C4-2B (cell line): ENCODE data around the gene ARID3B.
"Not testable (repeated sequence)": the region's sequence is repeated elsewhere in the genome, so short reads cannot be mapped to it uniquely, and the experiment has no call there.

Experiments
- H3K27ac ChIP-seq: fragments of 450-650 bp; 2 replicates; pipeline ENCODE4 v1.5.1; 2017
- CTCF ChIP-seq: fragments of 450-650 bp; conservative IDR thresholded peaks from 2 replicates; pipeline ENCODE4 v1.5.1; 2017; ENCODE audit warnings: mild to moderate bottlenecking
- ZFX ChIP-seq: fragments of 450-650 bp; IDR thresholded peaks from 2 replicates; pipeline ENCODE4 v1.6.1; 2017

The ARID3B gene

DNA sequence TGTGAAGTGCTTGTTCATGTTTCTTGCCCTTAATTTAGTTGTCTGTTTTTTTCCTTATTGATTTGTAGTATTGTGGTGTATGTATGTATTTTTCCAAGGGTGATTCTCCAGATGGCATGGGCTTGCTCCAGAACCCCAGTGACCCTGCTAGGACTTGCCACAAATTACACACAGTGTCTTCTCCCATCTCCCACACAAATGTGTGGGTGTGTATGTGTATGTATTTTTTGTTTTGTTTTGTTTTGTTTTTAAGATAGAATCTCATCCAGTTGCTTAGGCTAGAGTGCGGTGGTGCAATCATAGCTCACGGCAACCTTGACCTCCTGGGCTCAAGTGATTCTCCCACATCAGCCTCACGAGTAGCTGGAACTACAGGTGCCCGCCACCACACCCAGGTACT, 36.2 kb upstream of the ARID3B start:
- TF ChIP-seq CTCF (no peak), ZFX (no peak)
- no peak overlapping the region for H3K27ac ChIP-seq

DNA sequence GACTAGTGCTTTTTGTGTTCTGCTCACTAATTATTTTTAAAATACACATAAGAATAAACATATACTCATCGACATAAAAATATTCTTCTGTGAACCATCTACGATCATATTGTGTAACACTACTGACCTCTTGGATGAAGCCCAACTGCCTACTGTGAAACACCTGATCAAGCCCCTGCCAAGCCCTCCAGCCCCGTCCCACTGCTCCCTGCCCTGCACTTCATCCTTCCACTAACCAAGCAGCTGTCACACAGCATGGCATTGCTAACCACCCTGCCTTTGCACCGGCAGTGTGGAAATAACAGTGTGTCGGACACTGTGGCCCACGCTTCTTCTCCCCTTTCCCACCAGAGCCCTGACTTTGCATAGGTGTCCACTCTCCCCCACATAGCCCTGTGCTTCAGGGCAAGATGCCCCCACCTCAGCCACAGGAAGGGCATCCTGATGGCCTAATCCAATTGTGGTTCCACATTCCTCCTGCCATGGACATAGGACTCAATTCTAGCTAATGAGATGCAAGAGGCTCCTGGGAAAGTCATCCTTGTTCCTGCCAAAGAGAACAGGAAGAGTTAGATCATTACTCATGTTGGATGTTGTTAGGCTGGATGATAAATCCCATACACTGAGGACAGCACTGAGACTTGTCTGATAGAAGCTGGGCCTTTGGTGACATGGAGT, 35.0 kb upstream of the ARID3B start:
- TF ChIP-seq CTCF = no peak
- no peak for TF ChIP-seq ZFX

GRCh38 chr15:74506515-74506840, 34.5 kb upstream of the ARID3B start:
- no peak overlapping the region for H3K27ac ChIP-seq
- TF ChIP-seq CTCF = no peak
- TF ChIP-seq ZFX = no peak

More for the DNA sequence above, 35.0 kb upstream of the ARID3B start:
- H3K27ac ChIP-seq = no peak overlapping the region

DNA sequence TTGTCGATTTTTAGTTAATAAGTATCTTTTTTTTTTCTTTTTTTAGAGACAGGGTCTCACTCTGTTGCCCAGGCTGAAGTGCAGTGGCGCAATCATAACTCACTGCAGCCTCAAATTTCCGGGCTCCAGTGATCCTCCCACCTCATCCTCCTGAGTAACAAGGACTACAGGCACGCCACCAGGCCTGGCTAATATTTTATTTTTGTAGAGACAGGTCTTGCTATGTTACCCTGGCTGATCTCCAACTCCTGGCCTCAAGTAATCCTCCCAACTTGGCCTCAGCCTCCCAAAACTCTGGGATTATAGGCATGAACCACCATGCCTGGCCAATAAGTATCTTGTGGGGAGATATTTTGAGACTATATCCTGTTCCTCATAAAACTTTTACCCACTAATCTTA, 29.4 kb upstream of the ARID3B start:
- no peak overlapping the region for H3K27ac ChIP-seq
- TF ChIP-seq ZFX (no peak), CTCF (no peak)

DNA sequence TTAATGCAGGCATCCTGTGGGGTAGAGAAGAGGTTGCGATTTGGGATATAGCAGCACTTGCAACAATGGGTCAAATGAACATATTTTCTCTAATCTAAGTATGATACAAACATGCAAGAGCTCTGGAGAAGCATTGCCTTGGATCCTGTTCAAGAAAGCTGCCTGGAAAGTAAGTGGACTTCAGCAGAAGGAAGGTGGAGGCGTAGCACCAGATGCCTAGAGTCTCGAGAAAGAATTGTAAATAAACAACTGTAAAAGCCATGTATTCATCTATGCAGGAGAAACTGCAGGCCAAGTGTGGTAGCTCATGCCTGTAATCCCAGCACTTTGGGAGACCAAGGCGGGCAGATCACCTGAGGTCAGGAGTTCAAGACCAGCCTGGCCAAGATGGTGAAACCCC, 27.0 kb upstream of the ARID3B start:
- not testable (repeated sequence) for H3K27ac ChIP-seq

DNA sequence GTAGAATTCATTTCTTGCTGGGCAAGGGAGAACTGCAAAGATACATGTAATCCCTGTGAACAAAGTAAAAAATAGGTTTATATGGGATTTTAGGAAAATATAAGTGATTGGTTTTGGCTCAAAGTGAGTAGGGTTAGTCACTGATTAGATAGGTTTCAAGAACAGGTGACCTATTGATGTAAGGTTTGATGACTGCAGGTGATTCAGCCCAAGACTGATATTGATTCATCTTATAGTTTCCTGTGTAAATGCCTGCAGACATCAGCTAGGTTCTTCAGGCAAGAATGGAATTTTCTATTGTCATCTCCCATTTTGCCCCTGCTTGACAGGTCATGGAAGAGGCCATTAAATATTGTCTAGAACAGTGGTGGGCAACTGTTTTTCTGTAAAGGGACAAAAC, 23.9 kb upstream of the ARID3B start:
- H3K27ac ChIP-seq = no peak overlapping the region
- TF ChIP-seq ZFX (no peak), CTCF (no peak)

DNA sequence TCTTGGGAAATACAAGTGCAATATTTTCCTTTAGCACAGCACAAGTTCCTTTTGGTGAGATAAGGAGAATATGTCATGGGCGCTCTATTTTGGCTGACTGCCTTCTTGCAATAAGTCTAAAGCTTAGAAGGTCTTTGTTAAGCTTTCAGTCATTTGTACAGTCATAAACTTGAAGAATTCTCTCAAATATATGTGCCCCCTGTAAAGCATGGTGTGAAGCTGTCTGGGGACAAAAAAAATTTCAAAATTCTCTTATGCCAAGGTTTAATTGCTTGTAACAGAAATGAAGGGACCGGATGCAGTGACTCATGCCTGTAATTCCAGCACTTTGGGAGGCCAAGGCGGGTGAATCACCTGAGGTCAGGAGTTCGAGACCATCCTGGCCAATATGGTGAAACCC, 21.7 kb upstream of the ARID3B start:
- TF ChIP-seq ZFX = no peak
- no peak for TF ChIP-seq CTCF
- H3K27ac ChIP-seq = no peak overlapping the region

DNA sequence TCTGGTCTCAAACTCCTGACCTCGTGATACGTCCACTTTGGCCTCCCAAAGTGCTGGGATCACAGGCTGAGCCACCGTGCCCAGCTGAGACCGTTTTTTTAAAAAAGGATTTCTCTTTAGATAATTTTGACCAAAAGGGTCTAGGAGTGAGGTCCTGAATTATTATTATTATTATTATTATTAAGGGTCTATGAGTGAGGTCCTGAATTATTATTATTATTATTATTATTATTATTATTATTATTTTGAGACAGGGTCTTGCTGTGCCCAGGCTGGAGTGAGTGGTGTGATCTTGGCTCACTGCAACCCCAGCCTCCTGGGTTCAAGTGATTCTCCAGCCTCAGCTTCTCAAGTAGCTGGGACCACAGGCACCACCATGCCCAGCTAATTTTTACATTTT, 20.6 kb upstream of the ARID3B start:
- TF ChIP-seq ZFX (no peak), CTCF (no peak)
- H3K27ac ChIP-seq = no peak overlapping the region
